GM12891 (cell line): ENCODE results near the gene CAMSAP2.

Source experiments
- POLR2A ChIP-seq: IDR thresholded peaks from 2 replicates; pipeline ENCODE4 v1.6.1; 2011; ENCODE audit warnings: low read depth, low read length, control low read depth
- POLR2AphosphoS5 ChIP-seq: IDR thresholded peaks from 2 replicates; pipeline ENCODE4 v1.6.1; 2011; ENCODE audit warnings: low read depth, low read length, control low read depth
- TAF1 ChIP-seq: IDR thresholded peaks from 2 replicates; pipeline ENCODE4 v1.6.1; 2011; ENCODE audit warnings: low read depth, low read length, control low read depth

- TF ChIP-seq POLR2AphosphoS5 = no peak
- TF ChIP-seq POLR2A = no peak
- TF ChIP-seq TAF1 = no peak
Observed at GRCh38 chr1:200741551-200742207, 3.0 kb downstream of the CAMSAP2 start.
